Measurements from ENCODE around the gene KCNJ9.

DNA sequence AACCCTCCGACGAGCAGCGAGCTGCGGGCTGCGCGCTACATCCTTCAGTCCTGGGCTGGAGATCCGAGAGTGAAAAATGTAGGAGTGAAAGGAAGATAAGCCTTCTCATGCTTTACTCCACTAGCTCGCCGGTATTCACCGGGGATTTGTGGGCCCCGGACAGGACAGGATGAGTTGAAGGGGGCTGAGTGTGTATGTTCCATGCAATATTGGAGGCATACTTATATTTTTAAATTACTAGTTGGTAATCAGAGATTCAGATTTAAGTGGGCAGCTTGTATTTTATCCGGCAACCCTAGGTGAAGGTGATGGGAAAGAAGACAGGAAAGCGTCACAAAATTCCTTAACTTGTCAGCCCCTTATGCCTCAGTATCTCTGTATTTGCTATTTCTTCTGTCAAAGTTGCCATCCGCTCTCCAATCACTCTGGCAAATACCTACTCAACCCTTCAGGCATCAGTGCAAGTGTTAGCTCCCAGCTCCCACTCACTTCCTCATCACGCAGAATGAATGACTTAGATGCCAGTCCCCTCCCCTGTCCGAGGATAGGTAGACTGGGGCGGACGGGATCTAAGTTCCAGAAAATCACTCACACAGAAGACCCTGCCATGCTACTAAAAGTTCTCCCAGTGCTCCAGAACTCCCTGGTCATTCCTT, 49.0 kb upstream of the KCNJ9 start:
- no peak for TF ChIP-seq POLR2A (IDR thresholded peaks at IDR 0.05; ENCODE audit: low read depth, low read length)
- TF ChIP-seq, protein P1, sequence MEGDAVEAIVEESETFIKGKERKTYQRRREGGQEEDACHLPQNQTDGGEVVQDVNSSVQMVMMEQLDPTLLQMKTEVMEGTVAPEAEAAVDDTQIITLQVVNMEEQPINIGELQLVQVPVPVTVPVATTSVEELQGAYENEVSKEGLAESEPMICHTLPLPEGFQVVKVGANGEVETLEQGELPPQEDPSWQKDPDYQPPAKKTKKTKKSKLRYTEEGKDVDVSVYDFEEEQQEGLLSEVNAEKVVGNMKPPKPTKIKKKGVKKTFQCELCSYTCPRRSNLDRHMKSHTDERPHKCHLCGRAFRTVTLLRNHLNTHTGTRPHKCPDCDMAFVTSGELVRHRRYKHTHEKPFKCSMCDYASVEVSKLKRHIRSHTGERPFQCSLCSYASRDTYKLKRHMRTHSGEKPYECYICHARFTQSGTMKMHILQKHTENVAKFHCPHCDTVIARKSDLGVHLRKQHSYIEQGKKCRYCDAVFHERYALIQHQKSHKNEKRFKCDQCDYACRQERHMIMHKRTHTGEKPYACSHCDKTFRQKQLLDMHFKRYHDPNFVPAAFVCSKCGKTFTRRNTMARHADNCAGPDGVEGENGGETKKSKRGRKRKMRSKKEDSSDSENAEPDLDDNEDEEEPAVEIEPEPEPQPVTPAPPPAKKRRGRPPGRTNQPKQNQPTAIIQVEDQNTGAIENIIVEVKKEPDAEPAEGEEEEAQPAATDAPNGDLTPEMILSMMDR (conservative IDR thresholded peaks at IDR 0.05; ENCODE audit: low read depth, low read length), result no peak
- TF ChIP-seq MAFK (IDR thresholded peaks at IDR 0.05; ENCODE audit: low read depth, low read length), result no peak
- no peak for TF ChIP-seq SMC3 (IDR thresholded peaks at IDR 0.05; ENCODE audit: low read depth, low read length)
- no peak for TF ChIP-seq CEBPB (IDR thresholded peaks at IDR 0.05; ENCODE audit: low read depth, low read length)

Measured in IMR-90 (cell line).